Stimulated activated naive CD4-positive, alpha-beta T cell treated with Interleukin-2 at 50 U/mL for 16 hours (primary cell): ENCODE data around the gene BCAR1.
"Not testable (repeated sequence)": the region's sequence is repeated elsewhere in the genome, so short reads cannot be mapped to it uniquely, and the experiment has no call there.

Source experiments
- DNase-seq: peaks from one replicate; lab custom pipeline; 2025; lab: John Stamatoyannopoulos, UW

BCAR1 gene

GRCh38 chr16:75269358-75269757 is 17.9 kb upstream of the BCAR1 start:
- not testable (repeated sequence) for DNase-seq

DNA sequence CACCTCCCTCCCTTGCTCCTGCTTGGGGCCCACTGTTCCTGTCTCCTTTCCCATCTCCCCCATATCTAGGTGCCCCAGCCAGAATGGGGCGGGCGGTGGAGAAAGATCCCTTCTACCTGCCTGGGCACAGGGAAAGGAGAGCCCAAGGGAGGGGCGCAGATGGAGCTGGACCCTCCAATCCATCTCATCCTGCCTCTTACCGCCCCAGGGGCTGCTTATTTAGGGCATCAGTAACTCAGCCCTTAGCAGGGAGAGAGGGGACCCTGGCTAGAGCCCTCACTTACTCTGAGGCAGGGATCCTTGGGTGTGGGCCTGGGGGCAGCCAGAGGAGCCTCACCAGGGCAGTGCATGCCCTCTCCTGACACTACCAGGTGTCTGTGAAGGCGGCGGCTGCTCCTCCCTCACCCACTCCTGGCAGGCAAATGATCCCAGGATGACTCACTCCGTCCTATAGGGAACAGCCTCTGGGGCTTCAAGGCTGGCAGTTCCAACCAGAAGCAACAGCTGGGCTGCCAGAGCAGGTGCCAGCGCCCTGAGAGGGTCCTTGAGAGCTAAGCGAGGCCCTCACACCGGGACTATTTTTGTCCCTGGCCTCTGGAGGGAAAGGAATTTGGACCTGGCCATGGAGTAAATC is 16.3 kb upstream of the BCAR1 start:
- no peak for DNase-seq

DNA sequence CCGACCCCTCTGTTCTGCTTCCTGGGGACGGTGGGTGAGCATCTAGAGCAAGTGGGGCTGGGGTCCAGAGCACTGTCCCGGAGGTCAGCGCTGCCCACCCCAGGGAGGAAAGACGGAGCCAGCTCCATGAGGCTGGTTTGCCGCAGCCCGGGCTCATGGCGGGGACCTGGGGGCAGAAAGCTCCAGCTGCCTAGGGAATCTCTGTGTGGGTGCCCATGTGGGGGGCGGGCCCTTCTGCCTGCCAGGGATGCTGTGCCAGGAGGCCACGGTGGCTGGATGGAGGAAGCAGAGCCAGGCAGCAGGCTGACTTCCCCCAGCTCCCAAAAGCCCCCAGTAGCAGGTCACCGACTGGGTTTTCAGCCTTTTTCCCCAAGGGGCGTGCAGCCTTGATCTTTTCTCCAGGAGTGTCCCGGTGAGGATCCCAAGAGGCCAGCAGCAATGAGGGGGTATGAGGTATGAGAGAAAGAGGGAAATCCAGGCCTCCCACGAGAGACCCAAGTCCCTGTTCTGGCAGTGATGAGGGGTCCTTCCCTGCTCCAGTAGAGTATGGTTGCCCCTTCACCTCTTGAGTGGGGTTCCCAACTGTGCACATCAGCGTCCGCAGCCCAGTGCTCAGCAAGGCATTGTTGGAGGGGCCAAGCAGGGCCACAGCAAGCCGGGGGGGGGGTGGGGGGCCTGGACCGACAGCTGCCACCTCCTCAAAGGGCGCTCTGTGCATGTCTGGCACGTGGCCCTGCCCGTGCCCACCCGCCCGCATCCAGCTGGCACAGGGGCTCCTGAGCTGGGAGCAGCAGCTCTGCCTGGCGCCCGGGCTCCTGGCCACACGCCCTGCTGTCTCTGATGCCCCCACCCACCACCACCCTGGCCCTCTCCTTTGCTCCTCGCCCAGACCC is 15.6 kb upstream of the BCAR1 start:
- DNase-seq = no peak

- no peak for DNase-seq
Observed at GRCh38 chr16:75265911-75266701, 14.7 kb upstream of the BCAR1 start.

DNA sequence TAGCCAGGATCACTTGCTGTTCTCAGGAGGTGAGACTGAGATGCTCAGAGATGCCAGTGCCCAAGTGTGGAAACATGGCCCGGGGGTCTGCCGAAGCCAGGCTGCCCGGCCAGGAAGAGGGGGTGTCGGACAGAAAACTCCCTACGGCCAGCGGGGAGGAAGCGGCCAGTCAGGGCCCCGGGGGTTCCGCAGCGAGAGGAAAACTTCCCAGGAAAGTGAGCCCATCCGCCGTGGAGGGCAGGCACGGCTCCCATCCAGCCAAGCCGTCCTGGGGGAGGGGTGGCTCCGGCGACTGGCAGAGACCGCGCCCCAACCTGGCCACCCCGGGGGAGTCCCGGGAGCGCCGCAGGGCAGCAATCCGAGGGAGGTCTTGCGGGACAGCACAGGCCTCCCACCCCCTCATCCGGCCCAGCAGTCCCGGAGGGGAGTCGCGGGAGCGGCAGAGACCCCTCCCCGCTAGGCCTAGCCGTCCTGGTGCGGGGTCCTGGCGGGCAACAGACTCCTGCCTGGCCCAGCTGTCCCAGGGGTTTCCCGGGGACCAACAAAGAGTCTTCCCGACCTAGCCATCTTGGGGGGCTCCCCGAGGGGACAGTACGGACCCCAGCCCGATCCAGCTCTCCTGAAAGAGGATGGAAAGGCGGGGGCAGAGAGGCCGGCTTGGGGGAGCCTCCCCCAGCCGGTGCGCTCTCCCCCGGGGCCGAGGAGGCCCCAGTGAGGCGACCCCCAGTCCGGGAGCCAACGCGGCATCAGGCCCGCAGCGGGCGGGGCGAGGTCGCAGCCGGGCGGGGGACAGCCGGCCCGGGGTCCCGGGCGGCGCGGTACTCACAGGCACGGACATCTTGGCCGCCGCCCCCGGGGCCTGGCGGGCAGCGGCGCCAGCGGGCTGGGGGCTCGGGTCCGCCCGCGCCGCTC is 13.8 kb upstream of the BCAR1 start:
- no peak for DNase-seq

DNA sequence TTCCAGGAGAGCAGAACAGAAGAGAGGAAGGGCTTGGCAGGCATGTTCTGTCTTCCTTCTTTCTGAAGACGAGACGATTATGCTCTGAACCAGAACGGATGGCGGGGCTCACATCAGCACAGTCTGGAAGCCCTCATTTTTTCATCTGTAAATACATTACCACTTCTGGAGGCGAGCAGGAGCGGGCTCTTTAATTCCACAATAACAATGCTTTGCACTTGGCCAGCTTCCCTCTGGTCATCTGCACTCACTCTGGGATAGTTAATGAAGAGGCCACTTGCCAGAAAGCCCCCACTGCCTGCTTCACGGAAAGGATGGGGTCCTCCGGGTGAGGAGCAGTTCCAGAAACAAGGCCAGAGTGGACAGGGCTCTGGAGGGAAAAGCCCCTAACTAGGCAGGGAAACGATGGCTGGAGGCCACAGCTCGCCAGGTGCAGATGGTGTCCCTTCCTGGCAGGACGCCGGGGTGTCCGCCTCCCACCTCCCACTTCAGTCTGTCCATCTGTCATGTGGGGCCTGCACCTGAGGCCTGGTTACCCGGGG is 13.1 kb upstream of the BCAR1 start:
- DNase-seq = no peak

DNA sequence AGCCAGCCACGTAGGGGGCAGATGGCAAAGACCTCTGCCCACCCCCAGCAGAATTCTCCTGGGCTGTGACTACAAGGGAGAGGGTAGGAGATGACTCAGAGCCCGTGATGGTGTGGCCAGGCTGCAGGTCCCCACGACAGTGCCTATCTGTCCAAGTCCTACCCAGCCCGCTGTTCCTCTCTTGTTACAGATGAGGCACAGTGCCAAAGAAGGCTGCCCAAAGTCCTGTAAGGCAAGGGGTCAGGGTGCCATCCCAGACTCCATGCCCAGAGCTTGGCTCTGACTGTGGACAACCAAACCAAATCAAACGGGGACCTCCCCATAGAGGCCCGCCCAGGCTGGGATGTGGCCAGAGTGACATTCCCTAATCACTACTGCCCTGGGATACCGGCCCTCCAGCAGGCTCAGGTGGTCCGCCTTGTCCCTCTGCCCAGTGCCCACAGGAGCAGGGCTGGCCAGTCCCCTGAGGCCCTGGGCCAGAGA is 12.6 kb upstream of the BCAR1 start:
- no peak for DNase-seq

DNA sequence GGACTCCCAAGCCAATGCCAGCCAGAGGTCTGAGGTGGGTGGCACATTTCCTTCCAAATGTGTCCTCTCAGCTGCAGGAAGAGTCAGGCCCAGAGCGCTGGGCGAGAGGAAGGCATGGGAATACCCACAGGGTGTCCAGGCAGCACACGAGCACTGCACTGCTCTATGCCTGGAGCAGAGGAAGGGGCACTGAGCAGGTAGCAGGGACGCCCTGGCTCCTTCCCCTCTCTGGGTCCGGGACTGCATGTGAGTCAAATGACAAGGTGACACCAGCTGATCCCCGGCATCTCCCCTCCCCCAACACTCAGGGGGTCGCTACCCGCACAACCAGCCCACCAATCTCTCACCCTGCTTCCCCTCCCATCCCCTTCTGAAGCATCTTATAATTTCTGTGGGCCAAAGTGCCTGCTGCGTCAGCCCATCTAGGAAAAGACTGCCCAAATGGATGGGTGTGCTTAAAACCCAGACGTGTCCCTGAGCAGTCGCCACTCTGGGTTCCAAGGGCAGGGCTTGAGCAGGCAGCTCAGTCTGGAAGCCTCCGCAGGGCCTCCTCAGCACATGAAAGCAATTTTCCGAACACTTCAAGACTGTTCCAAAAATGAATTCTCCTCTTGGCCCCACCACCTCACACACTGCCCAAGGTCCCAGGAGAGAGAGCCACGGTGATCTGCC is 12.0 kb upstream of the BCAR1 start:
- DNase-seq = no peak

DNA sequence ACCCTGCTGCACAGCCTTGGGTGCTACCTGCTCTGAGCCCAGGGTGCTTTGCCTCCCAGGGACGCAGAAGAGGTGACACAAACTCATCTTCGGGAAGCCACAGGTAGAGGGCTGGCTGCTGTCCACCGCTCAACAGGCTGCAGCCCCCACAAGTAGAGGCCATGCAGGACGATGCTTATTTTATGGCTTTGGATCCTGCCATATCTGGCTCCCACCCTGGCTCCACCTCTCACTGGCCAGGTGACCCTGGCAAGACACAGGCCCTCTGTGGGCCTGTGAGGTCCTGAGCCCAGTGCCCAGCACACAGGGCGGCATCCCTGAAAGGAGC is 11.3 kb upstream of the BCAR1 start:
- no peak for DNase-seq

- DNase-seq = no peak
Observed at GRCh38 chr16:75262104-75262799, 10.8 kb upstream of the BCAR1 start.

- DNase-seq = no peak
Observed at GRCh38 chr16:75261590-75262078, 10.2 kb upstream of the BCAR1 start.

DNA sequence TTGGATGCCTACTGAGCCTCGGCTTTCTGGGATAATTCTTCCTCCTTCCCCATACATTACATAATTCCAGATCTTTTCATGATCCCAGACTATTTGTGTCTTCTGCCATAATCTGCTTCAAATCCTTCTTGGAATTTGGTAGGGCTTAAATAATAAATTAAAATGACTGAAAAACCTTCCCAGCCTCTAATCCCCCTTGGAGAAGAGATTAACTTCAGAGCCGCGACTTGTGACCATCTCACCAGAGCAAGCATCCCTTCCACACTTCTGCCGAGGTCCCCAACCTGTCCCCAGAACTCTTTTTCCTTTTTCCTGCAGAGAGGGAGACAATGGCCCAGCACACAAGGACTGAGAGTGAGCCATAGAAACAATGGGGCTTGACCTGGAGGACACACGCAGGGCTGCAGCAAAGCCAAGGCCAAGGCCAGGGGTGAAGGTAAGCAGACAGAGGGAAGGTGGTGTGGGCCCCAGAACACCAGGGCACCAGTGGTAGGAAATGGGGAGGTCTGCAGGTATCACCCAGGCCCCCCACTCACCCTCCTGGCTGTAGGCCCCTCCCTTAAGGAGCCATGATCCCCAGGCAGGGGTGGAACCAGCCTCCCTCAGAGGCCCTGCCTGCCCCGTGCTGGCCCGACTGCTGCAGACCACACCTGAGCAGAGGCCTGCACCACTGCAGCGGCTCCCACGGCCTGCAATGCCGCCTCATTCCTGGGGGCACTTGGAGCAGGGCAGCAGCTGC is 9.6 kb upstream of the BCAR1 start:
- DNase-seq = no peak

DNA sequence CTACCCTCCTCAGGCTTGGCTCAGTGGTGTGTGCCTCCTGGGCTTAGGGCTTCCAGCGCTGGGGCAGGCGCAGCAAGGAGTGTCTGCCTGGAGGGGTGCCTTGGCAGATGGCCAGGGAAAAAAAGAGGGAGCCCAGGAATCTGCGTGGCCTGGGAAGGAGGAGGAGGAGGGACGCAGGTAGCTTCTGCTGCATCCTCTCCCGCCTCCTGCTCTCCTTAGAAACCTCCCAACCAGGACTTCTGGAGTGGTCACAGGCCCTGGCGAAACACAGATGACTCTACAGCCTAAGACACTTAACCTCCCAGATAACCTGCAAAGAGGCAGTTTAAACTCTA is 7.3 kb upstream of the BCAR1 start:
- no peak for DNase-seq

DNA sequence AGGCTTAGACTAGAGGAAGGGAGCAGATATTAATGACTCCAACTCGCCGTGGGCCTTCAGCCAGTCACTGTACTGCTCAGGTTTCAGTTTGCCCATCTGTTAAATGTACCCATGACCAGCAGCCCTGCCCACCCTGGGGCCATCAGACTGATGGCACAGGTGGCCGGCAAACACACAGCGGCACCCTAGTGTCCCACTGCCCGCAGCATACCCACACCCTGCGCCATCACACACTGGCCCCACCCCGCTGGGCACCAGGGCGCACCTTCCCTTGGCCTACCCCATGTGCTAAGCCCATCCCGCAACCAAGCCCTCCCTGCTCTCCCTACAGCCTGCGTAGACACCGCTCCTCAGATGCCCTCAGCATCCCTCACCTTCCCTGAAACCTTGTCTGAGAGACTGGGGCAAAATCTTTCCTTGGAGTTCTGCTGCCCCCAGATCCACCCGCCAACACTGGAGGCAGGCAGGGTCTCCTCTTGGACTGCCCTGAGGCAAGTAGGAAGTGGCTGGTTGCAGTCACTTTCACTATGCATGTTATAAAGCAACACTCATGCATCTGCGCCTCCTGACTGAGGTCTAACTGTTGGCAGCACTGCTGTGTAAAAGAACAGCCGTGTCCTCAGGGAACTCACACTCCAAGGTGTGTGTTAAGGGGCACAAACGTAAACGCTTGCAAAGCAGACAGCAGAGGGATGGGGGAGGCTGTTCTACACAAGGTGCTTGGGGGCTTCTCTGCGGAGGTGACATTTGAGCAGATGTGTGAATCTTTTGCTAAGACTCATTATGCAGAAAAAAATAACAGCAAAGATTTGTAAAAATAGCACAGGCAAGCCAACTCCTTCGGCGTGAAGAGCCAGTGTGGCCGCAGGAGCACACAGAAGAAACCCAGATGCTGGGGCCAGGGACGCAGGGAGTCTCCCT is 6.7 kb upstream of the BCAR1 start:
- DNase-seq = no peak

DNA sequence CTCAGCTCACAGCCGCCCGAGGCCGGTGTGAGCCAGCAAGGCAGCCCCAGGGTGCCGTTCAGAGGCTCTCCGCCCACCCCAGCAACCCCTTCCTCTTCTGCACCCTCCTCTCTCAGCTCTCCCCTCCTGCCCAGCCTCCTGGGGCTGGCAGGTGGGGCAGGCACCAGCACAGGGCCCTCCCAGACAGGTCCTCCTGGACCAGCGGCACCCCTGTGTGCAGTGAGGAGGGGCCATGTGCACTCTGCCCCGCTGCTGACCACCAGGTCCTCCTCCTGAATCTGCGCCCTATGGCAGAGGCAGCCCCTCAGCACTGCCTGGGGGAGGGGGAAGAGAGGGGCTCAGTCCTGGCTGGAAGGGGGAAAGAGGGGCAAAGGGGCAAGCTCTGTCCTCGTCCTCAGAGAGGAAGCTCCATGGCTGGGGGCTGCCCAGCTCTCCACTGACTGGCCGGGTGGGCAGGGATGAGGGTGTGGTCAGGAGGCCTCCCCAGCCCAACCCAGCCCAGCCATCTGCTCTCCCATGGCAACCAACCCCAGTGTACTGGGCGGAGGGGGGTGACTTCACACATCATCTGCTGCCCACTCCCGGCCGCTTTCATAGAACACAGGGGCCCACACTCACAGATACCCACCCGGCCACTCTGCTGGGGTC is 5.4 kb upstream of the BCAR1 start:
- DNase-seq = no peak

GRCh38 chr16:75256059-75256571 is 4.7 kb upstream of the BCAR1 start:
- no peak for DNase-seq

DNA sequence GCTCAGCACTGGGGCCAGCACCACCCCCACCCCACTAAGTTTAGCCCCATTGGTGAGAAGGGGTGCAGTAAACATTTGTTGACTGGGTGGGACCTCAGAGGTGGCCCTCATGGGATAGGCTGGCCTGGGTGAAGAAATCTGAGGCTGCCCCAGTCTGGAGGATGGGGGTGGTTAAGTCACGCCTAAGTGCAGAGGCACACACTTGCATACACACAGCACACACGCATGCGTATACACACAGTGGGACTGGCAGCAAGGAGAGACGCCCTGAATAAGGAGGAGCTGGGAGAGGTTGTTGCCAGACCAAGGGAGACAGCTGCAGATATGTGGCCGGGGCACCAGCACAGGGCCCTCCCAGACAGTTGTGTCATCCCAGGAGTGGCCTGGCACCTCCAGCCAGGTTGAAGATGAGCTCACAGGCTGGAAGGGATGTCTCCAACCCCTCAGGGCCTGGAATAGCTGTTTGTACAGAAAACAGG is 3.0 kb upstream of the BCAR1 start:
- DNase-seq = no peak
